Natural killer cell (primary cell): ENCODE results near the gene TEP1. TPM values are rescaled to one million over a fixed set of nuclear protein-coding genes. Genes with fewer than 3 reads are reported as not detected.

ENCODE experiments used
- ATAC-seq, 3 donors: fragments of 150-1000 bp in 2 of 3; fragments of 200-7000 bp in 1 of 3; cut with Tn5 transposase; 1 replicate in 1 of 3; 2 replicates in 2 of 3; pipeline ENCODE4 v1.10.0; 2021; ENCODE audit warnings: mild to moderate bottlenecking in 2 of 3, moderate library complexity in 2 of 3
- DNase-seq, 2 donors: peaks; one replicate each; pipeline versions ENCODE4 v3.0.0 to v3.0.0-alpha.2; 2013 to 2021; ENCODE audit warnings: mixed read lengths in 1 of 2
- H3K27ac ChIP-seq: one replicate; pipeline ENCODE4 v1.5.1; 2013; ENCODE audit warnings: mild to moderate bottlenecking, low read length
- H3K27me3 ChIP-seq: one replicate; pipeline ENCODE4 v1.6.1; 2013; ENCODE audit warnings: low read length; ENCODE audit not compliant: control insufficient read depth, insufficient read depth
- H3K36me3 ChIP-seq: one replicate; pipeline ENCODE4 v1.6.1; 2013; ENCODE audit warnings: low read length; ENCODE audit not compliant: control insufficient read depth, insufficient read depth
- H3K4me1 ChIP-seq: one replicate; pipeline ENCODE4 v1.6.1; 2013; ENCODE audit warnings: low read length; ENCODE audit not compliant: control insufficient read depth, insufficient read depth
- H3K4me3 ChIP-seq: one replicate; pipeline ENCODE4 v1.5.1; 2013; ENCODE audit warnings: low read length
- H3K9me3 ChIP-seq: one replicate; pipeline ENCODE4 v1.6.1; 2013; ENCODE audit warnings: low read length; ENCODE audit not compliant: control insufficient read depth, insufficient read depth
- H3K27ac Mint-ChIP-seq, 2 donors: one replicate each; pipeline ENCODE4 v1.8.0; 2022; ENCODE audit warnings: mild to moderate bottlenecking in 2 of 2, mixed read lengths in 2 of 2, moderate library complexity in 1 of 2
- H3K27me3 Mint-ChIP-seq, 2 donors: one replicate each; pipeline ENCODE4 v1.8.0; 2022; ENCODE audit warnings: low read depth in 2 of 2, mixed read lengths in 2 of 2
- H3K36me3 Mint-ChIP-seq: one replicate; pipeline ENCODE4 v1.8.0; 2022; ENCODE audit warnings: mixed read lengths
- H3K4me1 Mint-ChIP-seq, 2 donors: one replicate each; pipeline ENCODE4 v1.8.0; 2022; ENCODE audit warnings: mixed read lengths in 2 of 2
- H3K4me3 Mint-ChIP-seq: one replicate; pipeline ENCODE4 v1.8.0; 2022; ENCODE audit warnings: mild to moderate bottlenecking, moderate library complexity, mixed read lengths
- H3K9me3 Mint-ChIP-seq, 2 donors: one replicate each; pipeline ENCODE4 v1.8.0; 2022; ENCODE audit warnings: mixed read lengths in 2 of 2
- CTCF ChIP-seq: fragments of 200-600 bp; IDR thresholded peaks from one replicate; pipeline ENCODE4 v1.8.0; 2022; ENCODE audit warnings: antibody characterized with exemption
- WGBS: methylation state at CpG from one replicate; pipeline ENCODE4 v1.1.7; 2013; ENCODE audit warnings: missing lambda C conversion rate; ENCODE audit not compliant: insufficient coverage; 5-methylcytosine and 5-hydroxymethylcytosine counted together
- intact Hi-C: fragments of 100-400 bp; cut with micrococcal nuclease; formaldehyde crosslinking; loops from one replicate; pipeline ENCODE4 v1.14.2; 2022
- total RNA-seq, 4 donors: library from RNA; stranded (reverse); fragments of 120-200 nt in 1 of 4; gene quantifications; one replicate each; pipeline versions ENCODE4 v1.2.3 to v1.2.4, GENCODE V29; 2013 to 2022

Gene TEP1
- total RNA-seq = 10 to 100 TPM; 76.3 to 83.2 (median 80.8) TPM
- total RNA-seq (2013) = 62.8 TPM

GRCh38 chr14:20412876-20413743 lies at the start of gene TEP1:
Gene TEP1 (minus strand): TSS chr14:20413501. CDS start chr14:20408439, 5,062 bp downstream.
- ATAC-seq = peak; percentile 73 to 82 (median 76)
- Mint-ChIP-seq H3K4me3 (peak within 1 kb of the TSS; percentile 98), H3K27ac (peak within 1 kb of the TSS; percentile 91 to 96), H3K36me3 (no peaks in the 10 kb centered on the region), H3K27me3 (no peaks in the 10 kb centered on the region), H3K4me1 (peaks cover 35 to 54% of the 10 kb centered on the region in 2 donors), H3K9me3 (no peaks in the 10 kb centered on the region)
- WGBS = under 1% methylated on average over 43 of the region's 43 CpGs
- H3K4me1 ChIP-seq = peaks cover 9% of the 10 kb centered on the region
- no peaks in the 10 kb centered on the region for H3K27me3 ChIP-seq
- DNase-seq = peak; percentile 64 to 82
- H3K36me3 ChIP-seq = peaks cover 3% of the 10 kb centered on the region
- intact Hi-C loops = loop anchor here (1.0 to 5.0 kb wide), 3 partner anchors 42 to 269 kb away; partner anchors contain the start of genes APEX1, OSGEP and RNASE4
- H3K9me3 ChIP-seq = no peaks in the 10 kb centered on the region
- no peak for TF ChIP-seq CTCF
- peak within 1 kb of the TSS; percentile 94 for H3K27ac ChIP-seq
- peak within 1 kb of the TSS; percentile 97 for H3K4me3 ChIP-seq

GRCh38 chr14:20461225-20462141 lies 48.2 kb upstream of the TEP1 start, which contains the start of gene PIP4P1:
Gene PIP4P1 (minus strand): TSS chr14:20461434. CDS start chr14:20461325, 109 bp downstream.
- H3K36me3 Mint-ChIP-seq = peaks cover 7% of the 10 kb centered on the region
- peak within 1 kb of the TSS; percentile 94 to 95 for H3K27ac Mint-ChIP-seq
- DNase-seq = peak; percentile 97 to 99
- ATAC-seq = peak; percentile 87 to 96 (median 88)
- H3K4me3 ChIP-seq = peak within 1 kb of the TSS; percentile 84
- peak within 1 kb of the TSS; percentile 89 for H3K4me3 Mint-ChIP-seq
- H3K27me3 ChIP-seq = no peaks in the 10 kb centered on the region
- H3K9me3 ChIP-seq = no peaks in the 10 kb centered on the region
- TF ChIP-seq CTCF = no peak
- H3K36me3 ChIP-seq = peaks cover 36% of the 10 kb centered on the region
- no peaks in the 10 kb centered on the region for H3K9me3 Mint-ChIP-seq
- H3K4me1 Mint-ChIP-seq = peaks cover 26 to 33% of the 10 kb centered on the region in 2 donors
- WGBS = under 1% methylated on average over 67 of the region's 67 CpGs
- H3K27me3 Mint-ChIP-seq = no peaks in the 10 kb centered on the region
- H3K27ac ChIP-seq = peak within 1 kb of the TSS; percentile 95
- intact Hi-C loops = loop anchor here (1.0 to 5.0 kb wide), 2 partner anchors 9 to 641 kb away; partner anchors contain the start of gene TMEM253
- H3K4me1 ChIP-seq = peaks cover 28% of the 10 kb centered on the region

- Histone ChIP-seq H3K4me3 (peak overlapping the region; percentile 84), H3K27me3 (no peaks in the 10 kb centered on the region), H3K9me3 (no peaks in the 10 kb centered on the region), H3K27ac (peak overlapping the region; percentile 95), H3K4me1 (peaks cover 33% of the 10 kb centered on the region), H3K36me3 (peaks cover 36% of the 10 kb centered on the region)
- H3K4me3 Mint-ChIP-seq = peak overlapping the region; percentile 89
- peaks cover 7% of the 10 kb centered on the region for H3K36me3 Mint-ChIP-seq
- WGBS = 5% methylated on average over 32 of the region's 32 CpGs
- H3K4me1 Mint-ChIP-seq = peaks cover 26 to 33% of the 10 kb centered on the region in 2 donors
- no peaks in the 10 kb centered on the region for H3K9me3 Mint-ChIP-seq
- no peaks in the 10 kb centered on the region for H3K27me3 Mint-ChIP-seq
- TF ChIP-seq CTCF = no peak
- H3K27ac Mint-ChIP-seq = peak overlapping the region; percentile 94 to 95
- DNase-seq (peak in 1 of 2 donors; percentile 78), ATAC-seq (peak in 1 of 3 donors; percentile 0)
- intact Hi-C loops = loop anchor here (1.0 to 5.0 kb wide), 2 partner anchors 10 to 642 kb away; partner anchors contain the start of gene TMEM253
Observed at GRCh38 chr14:20460458-20461224, 47.3 kb upstream of the TEP1 start.
